NCI-H128 (cell line): ENCODE data around the gene ZBTB48.
"Not testable (repeated sequence)": the region's sequence is repeated elsewhere in the genome, so short reads cannot be mapped to it uniquely, and the experiment has no call there.

Experiments used
- DNase-seq: peaks from one replicate; lab custom pipeline; 2025; ENCODE audit not compliant: unreplicated experiment; lab: John Stamatoyannopoulos, UW

ZBTB48 gene

GRCh38 chr1:6631058-6631457 is 51.3 kb downstream of the ZBTB48 start:
- no peak for DNase-seq

GRCh38 chr1:6632588-6633514 is 53.1 kb downstream of the ZBTB48 start:
- no peak for DNase-seq

- DNase-seq: no peak
Measured at GRCh38 chr1:6634371-6635052, 54.7 kb downstream of the ZBTB48 start.

GRCh38 chr1:6635161-6635909 is 55.5 kb downstream of the ZBTB48 start:
- no peak for DNase-seq

- no peak for DNase-seq
Measured at GRCh38 chr1:6635910-6636760, 56.3 kb downstream of the ZBTB48 start.

GRCh38 chr1:6636778-6637177 is 57.0 kb downstream of the ZBTB48 start:
- DNase-seq: not testable (repeated sequence)

- DNase-seq: no peak
Measured at GRCh38 chr1:6637770-6638169, 58.0 kb downstream of the ZBTB48 start.

- DNase-seq: no peak
Measured at GRCh38 chr1:6638226-6638625, 58.4 kb downstream of the ZBTB48 start.
